NCI-H510A treated with DMSO at 0.1 percent for 48 hours (cell line): Measurements from ENCODE around the gene SS18L1.
A peak's percentile ranks its signal among the peaks of the same experiment; 100 is the strongest.

ENCODE experiments used
- DNase-seq: peaks from one replicate; lab custom pipeline; 2025; lab: John Stamatoyannopoulos, UW

Gene SS18L1

DNA sequence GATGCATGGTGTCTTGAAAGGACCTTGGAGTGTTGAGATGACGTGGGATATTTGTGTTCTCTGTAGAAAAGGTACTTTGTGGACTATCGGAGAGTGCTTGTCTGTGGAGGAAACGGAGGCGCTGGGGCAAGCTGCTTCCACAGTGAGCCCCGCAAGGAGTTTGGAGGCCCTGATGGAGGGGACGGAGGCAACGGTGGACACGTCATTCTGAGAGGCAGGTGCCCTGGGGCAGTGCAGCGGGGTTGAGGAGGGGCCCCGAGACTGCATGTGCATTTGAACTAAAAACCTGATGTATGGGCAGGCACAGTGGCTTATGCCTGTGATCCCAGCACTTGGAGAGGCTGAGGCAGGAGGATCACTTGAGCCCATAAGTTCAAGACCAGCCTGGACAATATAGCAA lies 52.2 kb downstream of the SS18L1 start:
- DNase-seq: no peak

DNA sequence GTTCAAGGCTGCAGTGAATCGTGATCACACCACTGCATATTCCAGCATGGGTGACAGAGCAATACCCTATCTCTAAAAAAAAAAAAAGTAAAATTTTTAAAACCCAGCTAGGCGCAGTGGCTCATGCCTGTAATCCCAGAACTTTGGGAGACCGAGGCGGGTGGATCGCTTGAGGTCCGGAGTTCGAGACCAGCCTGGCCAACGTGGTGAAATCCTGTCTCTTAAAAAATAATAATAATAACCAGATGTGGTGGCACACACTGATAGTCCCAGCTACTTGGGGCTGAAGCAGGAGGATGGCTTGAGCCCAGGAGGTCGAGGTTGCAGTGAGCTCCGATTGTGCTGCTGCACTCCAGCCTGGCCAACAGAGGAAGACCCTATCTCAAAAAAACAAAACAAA lies 52.7 kb downstream of the SS18L1 start:
- DNase-seq: no peak

GRCh38 chr20:62197311-62197710 lies 53.7 kb downstream of the SS18L1 start:
- DNase-seq: no peak

GRCh38 chr20:62197801-62198200 lies 54.2 kb downstream of the SS18L1 start:
- no peak for DNase-seq

GRCh38 chr20:62198496-62198895 lies 54.9 kb downstream of the SS18L1 start:
- DNase-seq: no peak

DNA sequence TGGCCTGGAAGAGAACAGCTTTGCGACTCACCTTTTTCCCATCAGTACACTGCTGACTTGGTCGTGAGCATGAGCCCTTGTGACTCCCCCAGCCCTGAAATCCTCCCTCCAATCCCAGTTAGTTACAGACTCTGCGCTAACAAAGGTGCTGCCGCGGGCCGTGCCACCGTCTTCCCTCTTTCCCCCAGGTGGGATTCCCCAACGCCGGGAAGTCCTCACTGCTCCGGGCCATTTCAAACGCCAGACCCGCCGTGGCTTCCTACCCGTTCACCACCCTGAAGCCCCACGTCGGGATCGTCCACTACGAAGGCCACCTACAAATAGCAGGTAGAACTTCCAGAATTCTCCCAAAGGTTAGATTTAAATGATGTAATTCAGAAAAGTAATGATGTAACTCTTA lies 55.4 kb downstream of the SS18L1 start:
- DNase-seq: no peak

DNA sequence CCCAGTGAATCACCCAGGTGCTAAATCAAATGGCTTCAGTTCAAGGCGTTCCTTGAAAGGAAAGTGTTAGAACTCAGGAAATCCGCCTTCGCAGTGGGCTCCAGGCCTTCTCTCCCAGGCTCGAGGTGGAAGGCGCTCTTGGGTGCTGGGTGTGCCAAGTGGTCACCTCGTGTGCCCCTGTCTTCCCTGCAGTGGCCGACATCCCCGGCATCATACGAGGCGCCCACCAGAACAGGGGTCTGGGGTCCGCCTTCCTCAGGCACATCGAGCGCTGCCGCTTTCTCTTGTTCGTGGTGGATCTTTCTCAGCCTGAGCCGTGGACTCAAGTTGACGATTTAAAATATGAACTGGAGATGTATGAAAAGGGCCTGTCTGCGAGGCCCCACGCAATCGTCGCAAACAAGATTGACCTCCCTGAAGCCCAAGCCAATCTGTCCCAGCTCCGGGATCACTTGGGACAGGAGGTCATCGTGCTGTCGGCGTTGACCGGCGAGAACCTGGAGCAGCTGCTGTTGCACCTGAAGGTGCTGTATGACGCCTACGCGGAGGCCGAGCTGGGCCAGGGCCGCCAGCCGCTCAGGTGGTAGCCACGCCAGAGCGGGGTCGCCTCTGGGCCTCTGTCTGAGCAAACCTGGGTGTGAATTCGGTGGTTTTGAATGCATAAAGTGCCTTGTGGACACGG lies 57.1 kb downstream of the SS18L1 start:
- no peak for DNase-seq

DNA sequence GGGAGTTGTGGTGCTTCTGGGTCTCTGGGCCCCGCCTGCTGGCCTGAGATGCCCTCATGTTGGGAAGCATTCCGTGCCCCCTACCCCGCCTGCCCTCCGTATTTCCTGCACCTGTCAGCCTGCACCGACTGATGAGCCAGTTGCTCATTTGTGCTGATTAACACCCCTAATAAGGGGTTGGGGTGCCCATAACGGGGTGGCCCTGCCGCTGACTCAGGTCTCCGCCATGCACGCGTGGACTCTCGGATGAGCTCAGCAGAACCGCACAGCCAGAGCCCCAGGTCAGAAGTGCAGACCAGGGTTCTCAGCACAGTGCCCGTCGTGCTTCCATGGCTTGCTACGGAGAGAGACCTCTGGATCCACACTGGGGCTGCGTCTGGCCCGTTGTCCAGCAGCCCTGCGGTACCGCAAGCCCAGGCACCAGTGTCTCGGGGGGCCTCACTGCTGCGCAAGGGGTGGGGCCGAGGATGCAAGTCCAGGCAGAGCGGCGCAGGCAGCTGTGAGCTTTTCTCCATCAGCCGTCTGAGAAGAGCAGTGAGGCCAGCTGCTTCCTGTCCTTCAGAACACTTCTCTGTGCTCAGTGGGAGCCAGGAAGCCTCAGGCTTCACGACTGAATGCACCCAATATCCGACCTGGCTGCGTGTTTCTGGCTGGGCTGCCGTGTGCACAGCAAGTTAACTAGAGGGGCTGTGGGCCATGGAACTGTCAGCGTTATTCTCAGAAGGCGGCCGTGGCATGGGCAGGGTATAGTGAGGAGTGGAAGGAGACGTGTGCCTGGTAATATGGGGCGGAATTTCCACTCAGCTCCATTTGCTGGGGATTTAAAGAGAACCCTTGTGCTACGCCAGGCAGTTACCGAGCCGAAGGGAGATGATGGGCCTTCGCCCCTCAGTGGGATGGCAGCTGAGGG lies 57.9 kb downstream of the SS18L1 start:
- peak; percentile 81 for DNase-seq

GRCh38 chr20:62202083-62202395 lies 58.5 kb downstream of the SS18L1 start:
- DNase-seq: no peak

DNA sequence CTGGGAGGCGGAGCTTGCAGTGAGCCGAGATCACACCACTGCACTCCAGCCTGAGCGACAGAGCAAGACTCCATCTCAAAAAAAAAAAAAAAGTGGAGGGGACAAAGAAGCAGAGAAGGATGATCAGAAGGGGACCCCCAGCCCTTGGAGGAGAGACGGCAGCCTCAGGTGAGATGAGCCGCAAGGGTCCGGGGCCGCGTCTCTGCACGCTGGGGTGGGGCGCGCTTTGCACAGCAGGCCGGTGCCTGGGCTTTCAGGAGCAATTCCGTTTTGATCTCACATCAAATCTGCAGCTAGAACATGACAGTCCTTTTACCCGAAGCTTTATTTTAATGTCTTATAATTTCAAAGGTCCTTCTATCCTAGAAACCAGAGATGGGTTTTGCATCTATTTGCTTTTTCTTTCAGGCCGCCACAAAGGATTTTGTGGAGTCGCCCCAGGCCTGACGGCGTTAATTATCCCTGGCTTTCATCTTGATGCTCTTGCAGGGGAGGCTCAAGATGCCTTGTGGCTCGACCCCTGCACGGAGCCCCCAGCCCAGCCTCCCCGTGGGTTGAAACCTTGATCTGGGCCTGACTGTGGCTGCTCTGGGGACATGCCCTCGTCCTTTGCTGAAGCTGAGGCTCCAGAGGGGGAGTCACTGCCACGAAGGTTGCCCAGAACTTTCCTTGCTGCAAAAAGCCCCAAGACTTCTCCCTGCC lies 59.3 kb downstream of the SS18L1 start:
- DNase-seq: no peak

DNA sequence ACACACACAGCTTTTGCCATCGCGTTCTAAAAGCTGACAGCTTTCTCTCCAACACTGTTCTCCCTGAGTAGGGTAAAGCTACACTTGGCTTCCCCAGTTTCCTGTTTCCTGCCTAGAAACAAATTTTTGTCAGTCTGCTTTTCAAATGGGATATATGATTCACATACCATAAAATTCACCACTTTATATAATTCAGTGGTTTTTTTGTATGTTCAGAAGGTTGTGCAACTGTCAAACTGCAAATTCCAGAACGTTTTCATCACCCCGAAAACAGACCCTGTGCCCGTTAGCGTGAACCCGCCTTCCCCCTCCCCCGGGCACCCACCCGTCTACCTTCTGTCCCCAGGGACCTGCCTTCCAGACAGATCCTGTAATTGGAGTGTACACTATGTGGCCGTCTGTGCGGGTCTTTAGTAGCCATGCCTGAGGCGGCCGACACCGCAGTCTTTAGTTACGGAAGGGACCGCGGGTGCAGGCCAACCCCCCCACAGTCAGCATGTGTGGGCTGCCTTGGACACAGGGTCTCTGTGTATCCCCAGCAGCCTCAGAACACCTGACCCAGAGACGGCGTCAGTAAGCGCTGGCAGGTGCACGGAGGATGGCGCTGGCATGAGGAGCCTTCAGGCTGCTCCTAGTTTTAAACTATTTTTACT lies 59.9 kb downstream of the SS18L1 start:
- DNase-seq: no peak

DNA sequence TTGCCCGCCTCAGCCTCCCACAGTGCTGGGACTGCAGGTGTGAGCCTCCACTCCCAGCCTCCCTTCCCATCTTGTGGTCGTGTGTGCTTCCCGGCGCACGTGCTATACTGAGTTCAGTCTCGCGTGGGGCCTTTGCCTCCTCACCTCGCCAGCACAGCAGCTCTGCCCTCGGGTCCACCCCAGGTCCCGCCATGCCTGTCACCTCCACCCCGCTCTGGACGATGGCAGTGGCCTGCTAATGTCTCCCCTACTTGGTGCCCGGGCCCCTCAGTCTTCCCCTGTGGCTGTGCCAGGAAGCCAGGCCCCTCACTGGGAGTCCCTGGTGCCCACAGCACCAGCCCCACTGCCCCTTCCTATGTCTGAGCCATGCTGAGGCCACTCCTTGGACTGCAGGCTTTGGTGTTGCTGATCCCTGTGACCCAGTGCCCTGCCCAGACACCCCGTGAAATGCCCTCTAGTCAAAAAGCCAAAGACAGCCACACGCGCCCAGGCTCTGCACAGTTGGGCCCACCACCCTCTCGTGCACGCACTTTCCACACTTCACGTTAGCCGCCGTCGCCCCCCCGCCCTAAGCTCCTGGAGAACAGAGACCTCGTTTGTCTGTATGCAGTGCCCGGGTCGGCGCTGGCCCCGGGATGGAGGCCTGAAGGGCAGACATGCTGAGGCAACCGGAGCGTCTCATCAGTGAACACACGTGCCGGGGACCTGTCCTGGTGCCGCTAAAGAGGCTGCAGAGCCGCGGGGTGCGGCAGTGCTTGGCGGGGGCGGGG lies 62.2 kb downstream of the SS18L1 start:
- DNase-seq: no peak

GRCh38 chr20:62206388-62206775 lies 62.8 kb downstream of the SS18L1 start:
- DNase-seq: no peak

GRCh38 chr20:62208061-62208794 lies 64.7 kb downstream of the SS18L1 start:
- no peak for DNase-seq

DNA sequence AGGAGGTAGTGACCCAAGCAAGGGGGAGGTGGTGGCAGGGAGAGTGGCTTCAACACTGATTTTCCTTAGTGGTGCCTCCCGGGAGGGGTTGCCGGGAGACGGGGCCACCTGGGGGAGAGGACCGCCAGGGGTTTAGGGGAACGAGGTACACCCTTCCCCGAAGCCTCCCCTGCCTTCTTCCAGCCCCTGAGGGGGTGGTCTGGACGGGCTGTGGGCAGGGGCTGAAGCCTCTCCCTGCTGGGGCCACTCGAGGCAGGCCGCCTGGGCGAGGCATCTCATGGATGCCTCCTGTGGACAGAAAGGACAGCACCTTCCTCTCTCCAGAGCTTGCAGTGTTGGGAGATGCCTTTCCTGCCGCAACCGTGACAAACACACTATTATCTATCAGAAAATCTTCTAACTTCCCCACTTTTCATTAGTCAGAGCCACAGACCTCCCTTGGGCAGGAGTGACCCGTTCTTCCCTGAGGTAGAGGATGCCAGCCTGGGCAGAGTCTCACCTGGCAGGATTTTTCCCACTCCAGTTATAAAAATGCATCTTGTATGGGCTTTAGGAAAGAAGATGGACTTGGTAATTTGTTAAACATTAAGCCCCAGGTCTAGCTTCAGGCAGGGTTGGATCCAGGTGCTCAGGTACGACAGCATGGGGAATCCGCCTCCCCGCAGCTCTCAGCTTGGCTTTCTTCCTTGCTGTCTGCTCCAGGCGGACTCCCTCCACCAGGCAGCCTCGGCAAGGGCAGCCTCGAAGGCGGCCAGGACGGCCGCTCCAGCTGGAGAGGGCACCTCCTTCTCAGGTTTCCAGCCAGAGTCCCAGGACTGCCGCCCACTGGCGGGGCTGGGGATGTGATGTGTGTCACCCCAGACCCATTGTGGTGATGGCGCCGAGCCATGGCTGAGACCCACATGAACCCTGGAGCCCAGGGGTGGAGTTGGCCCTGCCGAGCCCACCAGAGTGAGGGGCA lies 65.5 kb downstream of the SS18L1 start:
- no peak for DNase-seq

DNA sequence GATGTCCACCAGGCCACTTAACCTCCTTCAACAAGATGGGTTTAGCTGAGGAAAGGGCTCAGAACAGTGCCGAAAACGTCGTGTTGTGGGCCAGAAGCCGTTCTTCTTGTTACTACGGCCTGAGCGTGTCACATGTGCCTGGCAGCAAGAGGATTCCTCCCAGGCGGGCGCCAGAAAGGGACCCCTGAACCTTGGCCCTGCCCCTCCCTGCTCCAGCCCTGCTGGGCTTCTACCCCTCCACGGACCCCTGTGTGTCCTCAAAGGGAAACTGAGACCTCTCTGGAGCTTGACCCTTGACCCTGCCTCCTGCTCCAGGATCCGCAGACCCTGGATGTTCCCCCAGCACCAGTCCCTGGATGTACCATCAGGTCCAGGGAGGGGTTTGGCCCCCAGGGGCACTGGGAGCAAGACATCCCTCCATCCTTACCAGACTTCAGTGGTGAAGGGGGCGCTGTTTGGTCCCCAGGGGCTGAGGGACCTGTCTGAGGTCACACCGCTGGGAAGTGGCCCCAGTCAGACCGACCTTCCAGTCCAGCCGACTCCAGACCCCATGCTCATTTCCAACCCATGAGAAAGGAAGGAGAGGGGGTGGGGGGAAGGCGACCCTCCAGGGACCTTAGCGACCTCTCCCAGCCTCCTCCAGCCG lies 66.4 kb downstream of the SS18L1 start:
- DNase-seq: no peak

DNA sequence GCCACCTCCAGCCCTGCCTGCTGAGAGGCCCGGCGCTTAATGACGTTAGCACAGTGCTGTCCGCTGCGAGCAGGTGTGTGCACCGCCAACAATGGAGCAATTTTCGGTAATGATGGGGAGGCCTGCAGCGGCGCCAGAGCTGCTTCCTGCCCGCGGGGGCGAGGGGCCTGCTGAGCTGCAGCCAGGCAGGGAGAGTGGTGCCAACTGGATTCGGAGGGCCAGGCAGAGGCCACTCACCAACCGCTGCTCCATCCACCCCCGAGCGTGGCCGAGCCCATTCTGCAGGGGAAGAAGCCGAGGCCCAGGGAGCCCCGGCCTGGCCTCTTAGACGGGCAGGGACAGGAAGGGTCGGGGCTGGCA lies 66.9 kb downstream of the SS18L1 start:
- DNase-seq: peak; percentile 45

- no peak for DNase-seq
These were observed 67.6 kb downstream of the SS18L1 start for GRCh38 chr20:62211216-62211615.

DNA sequence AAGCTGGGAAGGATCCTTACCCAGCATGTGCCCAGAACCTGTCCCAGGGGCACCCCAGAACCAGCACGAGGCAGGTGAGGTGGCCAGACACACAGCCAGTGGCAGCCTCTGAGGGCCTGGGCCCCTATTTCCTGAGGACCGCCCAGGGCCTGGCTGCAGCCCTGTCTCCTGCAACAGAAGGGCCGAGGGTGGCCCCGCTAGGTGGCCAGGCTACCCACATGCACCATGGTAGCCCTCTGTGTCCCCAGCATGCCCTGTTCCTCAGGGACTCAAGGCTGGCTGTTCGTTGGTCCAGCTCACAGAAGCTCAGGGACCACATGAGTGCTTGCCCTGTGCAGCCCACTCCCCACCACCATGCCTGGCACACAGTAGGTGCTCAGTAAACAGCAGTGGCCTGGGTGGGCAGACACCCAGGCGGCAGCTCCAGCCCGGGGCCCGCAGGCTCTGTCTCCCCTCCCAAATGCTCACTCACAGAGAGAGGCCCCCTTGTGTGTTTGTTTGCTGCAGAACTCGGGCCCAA lies 68.3 kb downstream of the SS18L1 start:
- DNase-seq: no peak
